NCI-H2196 treated with DMSO at 0.1 percent for 48 hours (cell line): ENCODE measurements around the gene ANKIB1.
A peak's percentile ranks its signal among the peaks of the same experiment; 100 is the strongest.
"Not testable (repeated sequence)": the region's sequence is repeated elsewhere in the genome, so short reads cannot be mapped to it uniquely, and the experiment has no call there.

Experiments
- DNase-seq: peaks from one replicate; lab custom pipeline; 2025; ENCODE audit not compliant: unreplicated experiment; lab: John Stamatoyannopoulos, UW

The ANKIB1 gene

DNA sequence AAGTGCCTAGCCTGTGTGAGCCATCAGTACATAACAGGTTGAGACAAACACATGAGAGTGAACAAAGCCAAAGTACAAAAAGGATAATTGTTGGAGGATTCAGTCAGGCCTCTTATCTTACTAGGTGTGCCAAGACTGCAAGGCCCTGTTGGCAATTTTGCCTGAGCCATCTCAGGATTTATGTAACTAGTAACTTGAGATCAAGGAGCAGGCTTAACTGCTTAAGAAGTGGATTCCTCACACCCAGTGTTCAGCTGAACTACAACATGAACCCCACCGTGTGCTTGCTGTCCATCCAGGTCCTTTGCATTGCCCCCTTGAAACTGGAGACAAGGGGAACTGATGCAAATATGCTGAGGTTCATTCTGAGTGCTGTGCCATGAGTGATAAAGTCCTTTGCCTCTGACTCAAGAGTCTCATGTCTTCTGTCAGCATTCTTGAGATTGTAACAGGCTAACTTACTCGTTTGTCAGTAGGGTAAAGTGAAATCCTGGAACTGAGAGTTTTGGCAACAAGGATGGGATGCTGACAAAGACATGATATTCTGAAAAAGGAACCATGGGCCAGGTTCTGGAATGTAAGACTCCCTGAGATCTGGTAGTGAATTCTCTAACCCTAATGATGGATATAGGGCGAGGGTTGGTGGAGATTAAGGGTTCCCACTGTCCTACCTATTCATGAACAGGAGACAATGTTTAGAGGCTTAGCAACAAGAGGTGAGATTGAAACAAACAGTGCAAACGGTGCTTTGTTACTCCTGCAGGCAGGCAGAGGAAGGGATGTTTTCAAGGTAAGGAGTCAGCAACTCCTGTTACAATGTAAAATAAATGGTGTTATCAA is 157.4 kb downstream of the ANKIB1 start:
- DNase-seq = peak; percentile 15

DNA sequence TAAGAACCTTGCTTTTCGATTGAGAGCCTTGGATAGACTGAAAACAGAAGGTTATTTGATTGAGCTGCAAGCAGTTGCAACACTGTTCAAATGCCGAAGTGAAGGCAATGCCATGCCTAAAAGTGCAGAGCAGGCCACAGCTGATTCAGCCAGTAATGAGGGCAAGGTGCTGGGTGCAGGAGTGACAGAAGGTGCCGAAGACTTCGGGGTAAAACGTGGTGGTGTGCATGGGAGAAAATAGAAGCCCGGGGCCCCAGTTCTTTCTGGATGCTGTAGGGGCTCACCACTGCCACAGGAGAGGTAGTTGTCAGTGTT is 157.9 kb downstream of the ANKIB1 start:
- no peak for DNase-seq

DNA sequence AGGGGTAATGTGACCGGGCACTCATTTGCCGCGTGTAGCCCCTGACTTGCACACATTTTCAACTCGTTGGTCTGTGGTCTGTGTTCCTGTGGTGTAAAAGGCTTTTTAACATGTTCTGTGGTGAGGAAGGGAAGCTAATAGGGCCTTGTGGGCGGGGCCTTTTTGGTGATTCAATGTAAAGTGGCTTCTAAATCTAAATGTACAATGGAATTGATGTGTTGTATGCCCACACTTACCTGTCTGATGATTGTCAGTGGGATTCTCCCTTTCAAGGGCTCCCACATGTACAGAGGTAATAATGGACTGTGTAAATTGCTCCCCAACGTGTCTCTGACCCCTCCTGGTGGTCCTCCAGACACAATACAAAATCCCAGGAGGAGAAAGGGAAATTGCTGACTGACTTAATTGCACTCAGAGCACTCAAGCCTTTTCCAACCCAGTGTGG is 158.4 kb downstream of the ANKIB1 start:
- DNase-seq = no peak

DNA sequence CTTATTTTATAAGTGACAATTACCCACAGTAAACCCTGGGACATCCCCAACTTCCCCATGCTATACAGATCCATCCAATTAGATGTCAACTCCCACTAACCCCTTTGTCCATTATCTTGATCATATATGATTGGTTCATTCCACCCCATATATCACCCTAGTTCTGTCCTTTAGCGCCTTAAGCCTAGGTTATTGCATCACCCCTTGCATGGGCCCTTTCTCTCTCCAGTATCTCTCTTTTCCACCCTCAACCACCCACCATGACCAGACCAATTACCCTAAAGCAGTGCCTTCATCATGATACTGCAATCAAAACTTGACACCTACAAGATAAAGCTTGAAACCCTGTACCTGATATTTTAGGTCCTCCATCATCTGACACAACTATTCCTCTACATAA is 163.6 kb downstream of the ANKIB1 start:
- DNase-seq = no peak

DNA sequence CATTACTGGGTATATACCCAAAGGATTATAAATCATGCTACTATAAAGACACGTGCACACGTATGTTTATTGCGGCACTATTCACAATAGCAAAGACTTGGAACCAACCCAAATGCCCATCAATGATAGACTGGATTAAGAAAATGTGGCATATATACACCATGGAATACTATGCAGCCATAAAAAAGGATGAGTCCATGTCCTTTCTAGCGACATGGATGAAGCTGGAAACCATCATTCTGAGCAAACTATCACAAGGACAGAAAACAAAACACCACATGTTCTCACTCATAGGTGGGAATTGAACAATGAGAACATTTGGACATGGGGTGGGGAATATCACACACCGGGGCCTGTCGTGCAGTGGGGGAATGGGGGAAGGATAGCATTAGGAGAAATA is 164.4 kb downstream of the ANKIB1 start:
- DNase-seq = not testable (repeated sequence)

DNA sequence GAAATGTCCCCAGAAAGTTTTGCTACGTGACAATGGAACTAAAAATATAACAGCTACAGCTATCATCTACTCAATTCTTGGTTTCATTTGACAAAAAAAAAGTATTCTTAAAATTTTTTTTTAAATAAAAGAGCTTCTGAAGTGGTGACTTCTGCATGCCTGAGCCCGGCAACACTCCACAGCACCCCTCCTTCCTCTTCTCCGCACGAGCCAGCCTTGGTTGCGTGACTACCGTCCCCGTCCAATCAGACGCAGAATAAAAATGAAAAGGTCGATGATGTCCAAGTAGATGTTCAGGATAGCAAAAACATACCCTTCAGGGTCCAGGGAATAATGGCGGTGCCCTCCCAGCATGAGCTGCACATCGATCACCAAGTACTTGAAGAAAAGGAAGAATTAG is 167.0 kb downstream of the ANKIB1 start:
- no peak for DNase-seq

DNA sequence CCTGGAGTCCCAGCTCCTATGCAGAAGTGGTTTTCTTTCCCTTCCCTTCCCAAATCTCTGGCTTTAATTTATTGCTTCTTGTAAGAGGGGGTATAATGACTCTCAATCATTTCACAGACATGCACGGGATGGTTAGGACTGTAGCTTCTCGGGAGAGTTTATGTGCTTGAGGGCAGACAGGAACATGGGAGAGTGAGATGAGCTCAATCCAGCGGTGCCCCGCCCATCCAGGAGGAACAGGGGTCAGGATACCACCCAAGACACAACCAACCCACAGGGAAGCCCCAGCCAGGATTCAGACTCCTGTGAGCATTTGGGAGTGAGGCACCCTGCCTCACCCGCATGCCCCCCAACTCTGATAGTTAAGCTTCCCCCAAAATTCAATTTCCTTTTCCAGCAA is 167.8 kb downstream of the ANKIB1 start:
- no peak for DNase-seq

DNA sequence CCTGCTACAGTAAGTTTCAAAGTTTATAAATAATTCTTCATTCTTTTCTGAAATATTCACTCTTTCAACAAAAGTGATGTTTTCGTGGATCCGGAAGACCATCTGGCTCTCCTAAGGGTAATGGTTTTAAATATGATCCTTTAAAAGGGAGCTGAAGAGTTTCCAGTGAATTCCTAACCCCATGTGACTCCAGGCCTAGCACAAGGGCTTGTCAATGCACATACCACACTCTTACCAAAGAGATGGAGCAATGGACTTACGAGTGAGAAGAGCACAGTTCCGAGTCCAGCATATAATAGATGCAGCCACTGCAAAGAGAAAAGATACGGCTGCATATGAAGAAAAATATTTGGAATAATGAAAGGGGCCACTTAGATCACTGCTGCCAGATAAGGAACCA is 169.5 kb downstream of the ANKIB1 start:
- no peak for DNase-seq

DNA sequence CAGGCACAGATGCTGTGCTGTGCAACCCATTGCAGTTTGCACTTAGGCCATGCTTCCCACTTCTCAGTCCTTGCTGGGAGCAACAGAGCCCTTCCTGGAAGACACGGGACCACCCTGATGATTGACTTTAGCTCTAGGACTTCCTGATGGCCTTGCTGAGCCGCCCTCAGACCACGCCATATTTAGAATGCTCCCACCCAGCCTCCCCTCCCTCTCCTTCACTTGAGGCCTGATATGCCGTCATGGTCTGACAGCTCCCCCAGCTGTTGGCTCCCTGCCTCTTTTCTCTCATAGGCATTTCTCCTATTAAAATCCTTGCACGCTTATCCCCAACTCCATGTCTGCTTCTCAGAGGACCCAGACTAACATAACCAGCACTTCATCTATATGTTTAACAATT is 172.1 kb downstream of the ANKIB1 start:
- no peak for DNase-seq

DNA sequence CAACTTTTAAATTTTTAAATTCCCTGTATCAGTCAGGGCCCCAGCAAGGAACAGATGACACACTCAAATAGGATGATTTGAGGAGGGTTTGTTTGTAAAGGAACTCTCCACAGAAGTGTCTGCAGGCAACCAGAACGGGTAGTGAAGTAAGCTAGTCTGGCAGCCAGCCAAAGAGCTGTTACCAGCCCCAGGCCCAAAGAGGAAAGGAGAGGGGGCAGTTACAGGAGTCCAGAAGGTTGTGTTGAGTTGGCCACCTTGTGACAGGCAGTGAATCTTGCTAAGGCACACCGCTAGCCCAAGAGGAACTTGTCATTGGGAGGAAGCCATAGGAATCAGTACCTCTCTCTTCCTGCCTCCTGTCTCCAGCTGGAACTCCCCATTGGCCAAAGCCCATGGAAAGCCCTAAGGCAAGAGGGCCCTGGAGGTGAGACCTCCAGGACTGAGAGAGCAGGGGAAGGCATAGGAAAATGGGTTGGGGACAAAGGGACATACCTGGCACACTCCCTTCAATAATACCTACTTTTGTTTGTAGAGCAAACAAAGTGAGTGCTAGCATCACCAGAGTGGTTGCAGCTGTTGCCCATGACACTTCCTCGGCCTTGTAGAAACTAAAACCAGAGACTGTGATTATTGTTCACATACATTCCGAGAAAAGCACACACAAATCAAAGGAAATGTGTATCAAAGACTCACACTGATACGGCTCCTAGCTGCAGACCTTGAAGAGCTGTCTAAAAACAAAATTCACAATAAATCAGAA is 176.1 kb downstream of the ANKIB1 start:
- DNase-seq = peak; percentile 77

DNA sequence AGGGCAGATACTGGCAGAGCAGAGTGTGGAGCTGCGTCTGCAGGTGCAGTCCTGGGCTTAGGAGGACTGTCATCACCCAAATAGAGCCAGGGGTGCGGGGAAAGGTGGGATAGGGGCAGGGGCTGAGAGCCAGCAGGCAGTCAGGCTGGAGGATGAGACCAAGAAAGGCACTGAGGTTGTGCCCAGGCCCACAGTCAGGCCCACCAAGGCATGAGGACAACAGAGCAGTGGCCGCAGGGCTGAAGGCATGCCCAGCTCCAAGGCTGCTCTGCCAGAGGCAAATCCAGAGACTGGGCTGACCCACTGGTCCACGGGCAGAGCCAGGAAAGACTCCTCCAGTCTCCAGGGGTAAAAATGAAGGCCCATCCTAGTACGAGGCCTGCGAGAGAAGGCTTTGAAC is 177.2 kb downstream of the ANKIB1 start:
- DNase-seq = no peak

DNA sequence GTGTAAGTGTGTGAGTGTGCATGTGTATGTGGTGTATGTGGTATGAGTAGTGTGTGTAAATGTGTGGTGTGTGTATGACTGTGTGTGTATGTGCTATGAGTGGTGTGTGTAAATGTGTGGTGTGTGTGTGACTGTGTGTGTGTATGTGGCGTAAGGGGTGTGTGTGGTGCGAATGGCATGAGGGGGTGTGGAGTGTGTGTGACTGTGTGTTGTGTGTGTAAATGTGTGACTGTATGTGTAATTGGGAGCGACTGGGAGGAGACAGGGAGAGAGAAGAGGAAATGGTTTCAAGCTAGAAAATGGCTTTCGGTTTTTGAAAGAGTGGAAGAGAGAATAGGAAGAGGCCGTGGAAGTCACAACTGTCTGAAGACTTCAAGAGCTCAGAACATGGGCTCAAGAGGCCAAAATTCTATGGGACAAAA is 177.9 kb downstream of the ANKIB1 start:
- no peak for DNase-seq

DNA sequence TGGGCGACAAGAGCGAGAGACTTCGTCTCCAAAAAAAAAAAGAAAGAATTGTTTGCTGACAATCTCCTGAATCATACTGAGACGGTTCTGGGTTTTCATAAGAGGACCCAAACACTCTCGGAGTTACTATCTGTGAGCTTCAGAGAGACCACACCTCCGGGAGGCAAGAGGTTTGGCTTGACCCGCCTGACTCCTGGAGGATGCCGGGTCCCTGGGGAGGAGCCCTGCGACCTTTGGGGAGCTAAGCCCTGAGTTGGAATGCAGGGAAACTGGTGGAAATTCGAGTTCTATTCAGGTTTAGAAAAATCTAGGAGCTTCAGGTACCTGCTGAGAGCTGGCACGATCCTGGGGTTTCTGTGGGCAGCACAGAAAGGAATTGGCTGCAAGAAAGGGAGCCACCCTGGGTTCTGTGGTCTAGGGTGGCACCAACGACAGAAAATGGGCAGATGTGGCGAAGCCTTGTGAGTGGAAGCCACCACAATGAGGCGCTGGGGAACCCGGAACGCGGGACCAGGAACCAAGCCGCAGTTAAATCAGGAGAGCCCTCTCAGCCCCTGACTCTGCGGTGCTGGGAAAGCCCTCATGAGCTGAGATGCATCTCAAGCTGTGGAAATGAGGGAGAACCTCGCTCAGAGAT is 179.7 kb downstream of the ANKIB1 start:
- no peak for DNase-seq

DNA sequence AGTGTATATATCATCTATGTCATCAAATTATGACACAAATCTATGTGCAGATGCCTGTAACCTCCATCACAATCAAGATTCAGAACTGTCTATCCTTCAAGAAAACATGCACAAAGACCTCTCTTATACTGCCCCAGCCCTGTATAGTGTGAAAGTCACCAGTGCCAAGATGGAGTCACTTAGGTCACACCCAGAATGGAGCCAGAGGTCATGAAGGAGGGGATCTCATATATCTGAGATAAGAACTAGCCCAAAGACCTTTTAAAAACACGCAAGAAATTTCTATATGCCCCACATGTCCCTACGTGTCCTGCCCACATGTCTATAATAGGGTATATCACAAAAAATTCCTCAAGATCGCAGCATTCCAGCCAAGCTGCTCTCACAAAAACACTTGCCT is 181.4 kb downstream of the ANKIB1 start:
- DNase-seq = no peak

DNA sequence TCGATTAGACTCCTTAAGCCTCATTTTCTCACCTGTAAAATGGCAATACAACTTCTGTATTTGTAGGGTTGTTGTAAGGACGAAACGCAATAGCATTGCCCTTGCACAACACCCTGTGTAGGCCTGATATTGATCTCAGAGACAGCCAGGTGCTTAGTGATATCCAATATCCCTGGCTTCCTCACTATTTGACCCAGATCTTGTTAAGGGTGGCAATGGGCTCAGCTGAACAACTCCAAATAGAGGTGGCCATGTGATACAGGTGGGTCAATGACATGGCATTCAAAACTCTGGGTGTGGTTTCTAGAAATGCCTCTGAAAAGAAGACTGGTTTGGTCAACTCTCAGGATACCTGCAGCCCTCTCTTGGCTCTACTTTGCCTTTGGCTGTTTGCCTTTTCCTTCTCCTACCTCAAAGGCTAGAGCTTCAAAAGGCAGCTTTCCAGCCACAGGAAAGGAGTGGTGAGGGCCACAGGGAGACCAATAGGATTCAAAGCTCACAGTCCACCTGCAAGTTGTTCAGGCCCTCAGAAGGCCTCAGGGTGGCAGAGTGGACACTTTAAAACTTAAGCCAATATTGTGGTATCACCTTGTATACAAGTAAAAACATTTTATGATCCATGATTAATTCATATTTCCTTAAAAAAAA is 186.6 kb downstream of the ANKIB1 start:
- peak; percentile 74 for DNase-seq

DNA sequence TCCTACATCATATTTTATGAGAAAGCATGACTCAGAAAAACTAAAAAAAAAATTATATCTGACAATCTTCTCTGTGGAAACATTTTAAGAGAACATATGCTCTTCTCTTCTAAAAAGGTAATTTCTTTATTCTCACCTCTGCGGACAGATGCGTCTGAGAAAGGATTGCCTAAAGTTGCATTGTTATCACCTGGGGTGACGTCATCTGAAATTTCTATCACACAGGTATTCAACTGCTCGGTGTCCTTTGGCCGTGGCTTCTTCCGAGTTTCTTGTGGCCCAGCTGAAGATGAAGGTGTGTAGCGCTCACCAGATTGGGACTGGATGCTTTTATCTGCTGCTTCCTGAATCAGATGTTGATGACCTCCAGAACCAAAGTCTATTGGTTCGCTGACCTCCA is 187.2 kb downstream of the ANKIB1 start:
- no peak for DNase-seq

DNA sequence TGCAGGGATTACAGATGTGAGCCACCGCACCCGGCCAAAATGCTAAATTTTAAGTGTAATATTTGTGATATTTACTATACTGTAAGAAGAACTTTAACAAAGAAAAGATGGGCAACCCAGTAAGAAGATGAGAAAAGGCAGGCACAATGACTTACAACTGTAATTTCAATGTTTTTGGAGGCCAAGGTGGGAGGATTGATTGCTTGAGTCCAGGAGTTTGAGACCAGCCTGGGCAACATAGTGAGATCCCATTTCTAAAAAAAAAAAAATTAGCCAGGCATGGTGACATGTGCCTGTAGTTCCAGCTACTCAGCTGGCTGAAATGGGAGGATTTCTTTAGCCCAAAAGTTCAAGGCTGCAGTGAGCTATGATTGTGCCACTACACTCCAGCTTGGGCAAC is 189.8 kb downstream of the ANKIB1 start:
- no peak for DNase-seq

DNA sequence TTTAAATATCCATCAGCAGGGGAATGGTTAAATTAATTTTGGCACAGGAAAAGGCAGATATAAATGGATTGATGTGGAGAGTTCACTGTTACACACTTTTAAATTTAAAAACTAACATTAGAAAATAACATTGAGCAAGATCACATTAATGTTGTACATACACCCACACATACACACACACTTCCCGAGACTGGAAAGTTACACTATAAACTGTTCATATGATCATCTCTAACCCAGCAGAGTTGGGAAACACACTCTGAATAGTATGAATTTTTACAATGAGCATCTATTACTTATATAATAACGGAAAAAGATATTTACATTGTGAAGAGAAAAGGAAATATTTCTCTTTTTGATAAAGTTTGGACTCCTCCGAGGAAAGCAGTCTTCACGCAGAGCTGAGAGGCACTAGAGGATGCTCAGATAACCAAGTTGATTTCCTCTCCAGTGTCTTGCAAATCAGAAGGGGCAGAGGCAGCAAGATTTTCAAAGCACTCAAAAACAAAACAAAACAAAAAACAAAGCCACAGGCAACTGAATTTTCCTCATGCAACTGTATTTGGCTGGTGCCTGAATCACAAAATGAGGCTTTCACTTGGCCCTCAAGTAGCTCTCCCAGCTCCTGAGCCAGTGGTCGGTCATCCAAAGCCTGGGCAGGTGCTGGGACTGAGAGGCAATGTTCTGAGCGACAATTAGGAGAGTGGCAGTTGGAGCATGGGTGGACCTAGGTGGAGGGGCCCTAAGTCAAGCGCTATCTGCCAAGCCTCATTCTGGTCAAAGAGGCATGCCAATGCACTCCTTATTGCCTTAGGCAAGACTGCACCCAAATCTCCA is 191.1 kb downstream of the ANKIB1 start:
- no peak for DNase-seq

DNA sequence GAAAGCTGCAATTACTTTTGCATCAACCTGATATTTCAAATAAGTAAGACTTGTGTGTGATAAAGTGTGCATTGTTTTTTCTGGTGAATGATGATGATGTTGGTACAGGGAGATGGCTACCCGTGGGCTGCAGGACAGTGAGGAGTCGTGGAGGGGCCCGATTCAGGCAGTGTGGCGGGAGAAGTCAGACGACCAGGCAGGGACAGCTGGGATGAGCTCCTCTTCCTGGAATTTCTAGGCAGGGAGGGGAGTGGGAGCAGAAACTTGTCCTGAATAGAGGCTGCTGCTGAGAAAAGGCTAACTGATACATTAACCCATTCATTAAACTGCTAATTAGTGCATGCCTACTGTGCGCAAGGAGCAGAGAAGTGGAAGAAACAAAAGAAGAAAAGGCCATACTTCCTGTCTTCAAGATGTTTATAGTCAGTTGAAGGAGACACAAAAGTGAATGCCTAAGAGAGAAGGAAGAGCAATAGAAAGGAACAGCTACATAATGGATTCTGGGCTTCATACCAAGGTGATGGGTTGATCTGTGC is 192.2 kb downstream of the ANKIB1 start:
- DNase-seq = no peak

DNA sequence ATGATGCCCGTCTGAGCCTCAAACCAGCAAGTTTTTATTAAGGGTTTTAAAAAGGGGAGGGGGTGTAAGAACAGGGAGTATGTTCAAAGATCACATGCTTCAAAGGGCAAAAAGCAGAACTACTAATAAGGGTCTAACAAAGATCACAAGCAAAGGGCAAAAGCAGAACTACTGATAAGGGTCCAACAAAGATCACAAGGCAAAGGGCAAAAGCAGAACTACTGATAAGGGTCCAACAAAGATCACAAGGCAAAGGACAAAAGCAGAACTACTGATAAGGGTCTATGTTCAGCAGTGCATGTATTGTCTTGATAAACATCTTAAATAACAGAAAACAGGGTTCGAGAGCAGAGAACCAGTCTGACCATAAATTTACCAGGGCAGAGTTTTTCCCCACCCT is 196.9 kb downstream of the ANKIB1 start:
- not testable (repeated sequence) for DNase-seq
